ENCODE measurements around the gene ATAD3B.
"Not testable (repeated sequence)": the region's sequence is repeated elsewhere in the genome, so short reads cannot be mapped to it uniquely, and the experiment has no call there.

DNA sequence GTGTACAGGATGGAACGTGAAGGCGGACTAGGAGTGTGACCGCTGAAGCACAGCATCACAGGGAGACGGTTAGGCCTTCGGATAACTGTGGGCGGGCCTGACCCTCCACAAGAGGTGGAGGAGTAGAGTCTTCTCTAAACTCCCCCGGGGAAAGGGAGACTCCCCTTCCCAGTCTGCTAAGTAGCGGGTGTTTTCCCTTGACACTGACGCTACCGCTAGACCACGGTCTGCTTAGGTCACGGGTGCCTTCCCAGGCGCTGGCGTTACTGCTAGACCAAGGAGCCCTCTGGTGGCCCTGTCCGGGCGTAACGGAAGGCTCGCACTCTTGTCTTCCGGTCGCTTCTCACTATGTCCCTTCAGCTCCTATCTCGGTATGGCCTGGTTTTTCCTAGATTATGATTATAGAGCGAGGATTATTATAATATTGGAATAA, 33.8 kb downstream of the ATAD3B start:
- TF ChIP-seq, protein P1, sequence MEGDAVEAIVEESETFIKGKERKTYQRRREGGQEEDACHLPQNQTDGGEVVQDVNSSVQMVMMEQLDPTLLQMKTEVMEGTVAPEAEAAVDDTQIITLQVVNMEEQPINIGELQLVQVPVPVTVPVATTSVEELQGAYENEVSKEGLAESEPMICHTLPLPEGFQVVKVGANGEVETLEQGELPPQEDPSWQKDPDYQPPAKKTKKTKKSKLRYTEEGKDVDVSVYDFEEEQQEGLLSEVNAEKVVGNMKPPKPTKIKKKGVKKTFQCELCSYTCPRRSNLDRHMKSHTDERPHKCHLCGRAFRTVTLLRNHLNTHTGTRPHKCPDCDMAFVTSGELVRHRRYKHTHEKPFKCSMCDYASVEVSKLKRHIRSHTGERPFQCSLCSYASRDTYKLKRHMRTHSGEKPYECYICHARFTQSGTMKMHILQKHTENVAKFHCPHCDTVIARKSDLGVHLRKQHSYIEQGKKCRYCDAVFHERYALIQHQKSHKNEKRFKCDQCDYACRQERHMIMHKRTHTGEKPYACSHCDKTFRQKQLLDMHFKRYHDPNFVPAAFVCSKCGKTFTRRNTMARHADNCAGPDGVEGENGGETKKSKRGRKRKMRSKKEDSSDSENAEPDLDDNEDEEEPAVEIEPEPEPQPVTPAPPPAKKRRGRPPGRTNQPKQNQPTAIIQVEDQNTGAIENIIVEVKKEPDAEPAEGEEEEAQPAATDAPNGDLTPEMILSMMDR (conservative IDR thresholded peaks at IDR 0.05; ENCODE audit: low read depth, low read length), result 0 out of 2 replicates have a peak, but pooled peaks have one; percentile 13
- TF ChIP-seq ELK1 (IDR thresholded peaks at IDR 0.05; ENCODE audit: borderline replicate concordance, low read depth, low read length); MAFK (IDR thresholded peaks at IDR 0.05; ENCODE audit: low read depth, low read length); POLR2A (IDR thresholded peaks at IDR 0.05; ENCODE audit: low read depth, low read length); RAD21 (IDR thresholded peaks at IDR 0.05; ENCODE audit: low read length); RCOR1 (IDR thresholded peaks at IDR 0.05; ENCODE audit: insufficient replicate concordance, low read length); BHLHE40 (IDR thresholded peaks at IDR 0.05; ENCODE audit: low read depth, low read length); MAZ (IDR thresholded peaks at IDR 0.05; ENCODE audit: borderline replicate concordance, low read depth, low read length); CEBPB (IDR thresholded peaks at IDR 0.05; ENCODE audit: low read depth, low read length); FOS (IDR thresholded peaks at IDR 0.05; ENCODE audit: low read depth, low read length); RFX5 (IDR thresholded peaks at IDR 0.05; ENCODE audit: low read depth, low read length): not testable (repeated sequence)
